Endothelial cell of umbilical vein (primary cell): ENCODE measurements around the gene SPEN. TPM values are rescaled to one million over a fixed set of nuclear protein-coding genes. Genes with fewer than 3 reads are reported as not detected.

Experiments used
- BruUV-seq: library from RNA; stranded (reverse); fragments of 400-500 nt; replicated peaks from 2 replicates; lab custom pipeline; 2021; lab: Mats Ljungman, UMichigan
- CTCF ChIA-PET: fragments of 300-600, 350-600 bp; sonication (Branson Sonifier 250); formaldehyde crosslinking; loops from one replicate; lab custom pipeline; 2021; ENCODE audit warnings: antibody characterized with exemption, inconsistent platforms; lab: Charles Lee
- POLR2A ChIA-PET: fragments of 300-600, 350-600 bp; sonication (Branson Sonifier 250); formaldehyde crosslinking; loops from one replicate; lab custom pipeline; 2021; ENCODE audit warnings: antibody characterized with exemption, inconsistent platforms; lab: Charles Lee
- DNase-seq: peaks from one replicate; pipeline ENCODE4 v3.0.0-alpha.2; 2011; ENCODE audit warnings: low read depth, low spot score
- FAIRE-seq: peaks from 2 replicates; lab custom pipeline; 2011; peaks lifted over from hg19 to GRCh38; lab: Jason Lieb, UNC
- H2AFZ ChIP-seq: 2 replicates; pipeline ENCODE4 v1.6.0; 2012; ENCODE audit warnings: low read depth, low read length, control low read depth, inconsistent platforms
- H3K27ac ChIP-seq: 2 replicates; pipeline ENCODE4 v1.5.1; 2011; ENCODE audit warnings: low read depth, mild to moderate bottlenecking, control low read depth, low read length, moderate library complexity; ENCODE audit not compliant: insufficient read depth
- H3K27me3 ChIP-seq, 2 experiments: 2 replicates each; pipeline versions ENCODE4 v1.6.0 to v1.6.1; 2011; ENCODE audit warnings: low read length in 2 of 2, mixed read lengths in 1 of 2; ENCODE audit not compliant: control insufficient read depth in 2 of 2, insufficient read depth in 2 of 2
- H3K36me3 ChIP-seq, 2 experiments: 2 replicates in 1 of 2; 3 replicates in 1 of 2; pipeline ENCODE4 v1.5.1; 2011; ENCODE audit warnings: low read length in 2 of 2, mild to moderate bottlenecking in 1 of 2, moderate library complexity in 1 of 2; ENCODE audit not compliant: control insufficient read depth in 2 of 2, insufficient read depth in 2 of 2; ENCODE audit errors: extremely low read depth in 1 of 2
- H3K4me1 ChIP-seq: 3 replicates; pipeline ENCODE4 v1.5.1; 2011; ENCODE audit warnings: mild to moderate bottlenecking, low read length; ENCODE audit not compliant: control insufficient read depth, insufficient read depth; ENCODE audit errors: extremely low read depth
- H3K4me2 ChIP-seq: 2 replicates; pipeline ENCODE4 v1.6.1; 2011; ENCODE audit warnings: low read length, control low read depth, mixed read lengths; ENCODE audit not compliant: insufficient read depth
- H3K4me3 ChIP-seq, 3 experiments: fragments of 200-600 bp in 1 of 3; sonication (generic), shearing (Covaris generic) in 1 of 3; replicated peaks in 1 of 3; 2 replicates each; pipeline ENCODE4 v1.5.1; 2011 to 2016; ENCODE audit warnings: control low read depth in 3 of 3, low read length in 3 of 3, mild to moderate bottlenecking in 2 of 3, inconsistent platforms in 1 of 3, low read depth in 1 of 3, moderate library complexity in 1 of 3; ENCODE audit not compliant: insufficient read depth in 1 of 3
- H3K79me2 ChIP-seq: 2 replicates; pipeline ENCODE4 v1.6.0; 2012; ENCODE audit warnings: low read length, inconsistent platforms; ENCODE audit not compliant: control insufficient read depth, insufficient read depth
- H3K9ac ChIP-seq: replicated peaks from 2 replicates; pipeline ENCODE3; 2011; ENCODE audit warnings: low read length, control low read depth; ENCODE audit not compliant: insufficient read depth; ENCODE audit errors: extremely low read depth
- H3K9me1 ChIP-seq: replicated peaks from 3 replicates; pipeline ENCODE4 v1.6.0; 2011; ENCODE audit warnings: mild to moderate bottlenecking, low read length; ENCODE audit not compliant: control insufficient read depth, insufficient read depth; ENCODE audit errors: extremely low read depth
- H3K9me3 ChIP-seq: replicated peaks from 2 replicates; pipeline ENCODE4 v1.5.1; 2012; ENCODE audit warnings: low read length, inconsistent platforms; ENCODE audit not compliant: control insufficient read depth, insufficient read depth
- H4K20me1 ChIP-seq: replicated peaks from 2 replicates; pipeline ENCODE3; 2011; ENCODE audit warnings: mild to moderate bottlenecking, low read length; ENCODE audit not compliant: control insufficient read depth, insufficient read depth; ENCODE audit errors: extremely low read depth
- EZH2 ChIP-seq: IDR thresholded peaks from 2 replicates; pipeline ENCODE4 v1.6.1; 2012; ENCODE audit warnings: borderline replicate concordance, low read depth, mild to moderate bottlenecking, moderate library complexity, low read length, inconsistent platforms; ENCODE audit not compliant: severe bottlenecking
- FOS ChIP-seq: IDR thresholded peaks from 2 replicates; pipeline ENCODE4 v1.6.1; 2011; ENCODE audit warnings: mild to moderate bottlenecking, low read length, moderate library complexity, borderline replicate concordance; ENCODE audit not compliant: insufficient read depth
- GATA2 ChIP-seq: IDR thresholded peaks from 2 replicates; pipeline ENCODE4 v1.7.0; 2011; ENCODE audit warnings: low read depth, mild to moderate bottlenecking, moderate library complexity, mixed read lengths, low read length; ENCODE audit not compliant: insufficient read length, insufficient read depth
- JUN ChIP-seq: IDR thresholded peaks from 2 replicates; pipeline ENCODE4 v1.6.1; 2011; ENCODE audit warnings: borderline replicate concordance, low read depth; ENCODE audit not compliant: insufficient read length, insufficient read depth
- MAX ChIP-seq: IDR thresholded peaks from 2 replicates; pipeline ENCODE4 v1.6.1; 2011; ENCODE audit not compliant: insufficient read depth, insufficient read length
- MYC ChIP-seq: IDR thresholded peaks from one replicate; pipeline ENCODE4 v1.6.1; 2011; ENCODE audit warnings: mild to moderate bottlenecking, low read depth, low read length
- POLR2A ChIP-seq: IDR thresholded peaks from 2 replicates; pipeline ENCODE4 v1.6.1; 2012; ENCODE audit warnings: low read depth, mild to moderate bottlenecking, control low read depth, low read length
- POLR2AphosphoS5 ChIP-seq: IDR thresholded peaks from 2 replicates; pipeline ENCODE4 v1.6.1; 2012; ENCODE audit warnings: low read depth, mild to moderate bottlenecking, control low read depth, low read length, moderate library complexity; ENCODE audit not compliant: insufficient read depth
- dilution Hi-C: fragments of 300-500 bp; cut with MboI; formaldehyde crosslinking; loops from one replicate; pipeline ENCODE4 v1.15.0; 2019; ENCODE audit warnings: low sequenced_read_pairs; ENCODE audit not compliant: extremely low pct_ligation_motif_present
- intact Hi-C: fragments of 100-400 bp; cut with micrococcal nuclease; formaldehyde crosslinking; loops from one replicate; pipeline ENCODE4 v1.10.0; 2022
- polyA plus RNA-seq, 4 experiments: library from polyadenylated mRNA; depleted of rRNA in 3 of 4; stranded (reverse) in 3 of 4; unstranded in 1 of 4; fragments of >200 nt; gene quantifications; 2 replicates each; pipeline versions ENCODE4 v1.2.1 to v1.2.3, GENCODE V29; 2011 to 2012; ENCODE audit warnings: missing spikeins in 1 of 4
- total RNA-seq: library from RNA; stranded (reverse); gene quantifications from 2 replicates; pipeline ENCODE4 v1.2.3, GENCODE V29; 2021
- TF ChIP-seq, protein P1 (sequence below), 2 donors: IDR thresholded peaks; 1 replicate in 1 of 2; 2 replicates in 1 of 2; pipeline ENCODE4 v1.5.1; 2011; ENCODE audit warnings: low read length in 2 of 2, mild to moderate bottlenecking in 2 of 2, moderate library complexity in 2 of 2, control low read depth in 1 of 2, inconsistent platforms in 1 of 2, low read depth in 1 of 2; ENCODE audit not compliant: insufficient read depth in 1 of 2; ENCODE audit errors: extremely low read depth in 1 of 2

Gene SPEN
- total and polyA plus RNA-seq, 2 donors (not counting 3 experiments of a cell fraction or from before 2014, with no cell fraction given), result 9.3 to 44.4 TPM

- no peak overlapping the region for H3K4me3 ChIP-seq
- ChIA-PET CTCF (interaction anchor here (0.8 to 1.2 kb wide), 2 partner anchors 65 to 138 kb away, joined by 3 to 4 read pairs; no protein-coding TSS in a partner anchor), POLR2A (no interaction called here)
- intact Hi-C loops (no loop called here), dilution Hi-C loops (no loop called here)
- H4K20me1 ChIP-seq, result no peaks in the 10 kb centered on the region
- no peaks in the 10 kb centered on the region for H3K9me3 ChIP-seq
- no peaks in the 10 kb centered on the region for H3K79me2 ChIP-seq
- H2AFZ ChIP-seq, result no peak overlapping the region
- no peak overlapping the region for H3K27ac ChIP-seq
- H3K36me3 ChIP-seq, result peaks cover 23 to 47% of the 10 kb centered on the region in 2 experiments
- H3K9me1 ChIP-seq, result no peaks in the 10 kb centered on the region
- H3K9ac ChIP-seq, result no peak overlapping the region
- FAIRE-seq (no peak), DNase-seq (no peak)
- no peak for TF ChIP-seq JUN
- no peak for TF ChIP-seq MYC
- TF ChIP-seq, protein P1, sequence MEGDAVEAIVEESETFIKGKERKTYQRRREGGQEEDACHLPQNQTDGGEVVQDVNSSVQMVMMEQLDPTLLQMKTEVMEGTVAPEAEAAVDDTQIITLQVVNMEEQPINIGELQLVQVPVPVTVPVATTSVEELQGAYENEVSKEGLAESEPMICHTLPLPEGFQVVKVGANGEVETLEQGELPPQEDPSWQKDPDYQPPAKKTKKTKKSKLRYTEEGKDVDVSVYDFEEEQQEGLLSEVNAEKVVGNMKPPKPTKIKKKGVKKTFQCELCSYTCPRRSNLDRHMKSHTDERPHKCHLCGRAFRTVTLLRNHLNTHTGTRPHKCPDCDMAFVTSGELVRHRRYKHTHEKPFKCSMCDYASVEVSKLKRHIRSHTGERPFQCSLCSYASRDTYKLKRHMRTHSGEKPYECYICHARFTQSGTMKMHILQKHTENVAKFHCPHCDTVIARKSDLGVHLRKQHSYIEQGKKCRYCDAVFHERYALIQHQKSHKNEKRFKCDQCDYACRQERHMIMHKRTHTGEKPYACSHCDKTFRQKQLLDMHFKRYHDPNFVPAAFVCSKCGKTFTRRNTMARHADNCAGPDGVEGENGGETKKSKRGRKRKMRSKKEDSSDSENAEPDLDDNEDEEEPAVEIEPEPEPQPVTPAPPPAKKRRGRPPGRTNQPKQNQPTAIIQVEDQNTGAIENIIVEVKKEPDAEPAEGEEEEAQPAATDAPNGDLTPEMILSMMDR (IDR thresholded peaks at IDR 0.05; ENCODE audit: extremely low read depth in 1 of 2, insufficient read depth in 1 of 2, low read depth in 1 of 2, low read length in 2 of 2), result no peak
- no peak for TF ChIP-seq POLR2AphosphoS5
- no peak for TF ChIP-seq GATA2
- TF ChIP-seq MAX, result no peak
- no peak for TF ChIP-seq POLR2A
- TF ChIP-seq EZH2, result no peak
- no peak for TF ChIP-seq FOS
- H3K27me3 ChIP-seq, result no peaks in the 10 kb centered on the region
- no TSS peak for BruUV-seq
- no peaks in the 10 kb centered on the region for H3K4me1 ChIP-seq
- H3K4me2 ChIP-seq, result no peak overlapping the region
Measured at GRCh38 chr1:15928971-15929965, 81.8 kb downstream of the SPEN start.
